Kidney (tissue), 14 donors: ENCODE measurements around the gene SMKR1. TPM values are rescaled to one million over a fixed set of nuclear protein-coding genes. Genes with fewer than 3 reads are reported as not detected.
"Not testable (repeated sequence)": the region's sequence is repeated elsewhere in the genome, so short reads cannot be mapped to it uniquely, and the experiment has no call there.

Experiments
- DNase-seq, 5 donors: peaks; one replicate each; pipeline ENCODE4 v3.0.0-alpha.2; 2013 to 2020
- FAIRE-seq: peaks from 2 replicates; lab custom pipeline; 2012; peaks lifted over from hg19 to GRCh38; lab: Jason Lieb, UNC
- H3K27ac ChIP-seq, 2 donors: one replicate each; pipeline ENCODE4 v1.7.0; 2013; ENCODE audit warnings: low read depth in 2 of 2, low read length in 2 of 2, inconsistent platforms in 1 of 2
- H3K27me3 ChIP-seq: one replicate; pipeline ENCODE4 v1.7.1; 2013; ENCODE audit warnings: low read length, inconsistent platforms; ENCODE audit not compliant: control insufficient read depth, insufficient read depth
- H3K36me3 ChIP-seq, 3 donors: one replicate each; pipeline versions ENCODE4 v1.7.0 to v1.7.1; 2013; ENCODE audit warnings: low read length in 3 of 3, control low read depth in 1 of 3, inconsistent platforms in 1 of 3; ENCODE audit not compliant: insufficient read depth in 3 of 3, control insufficient read depth in 2 of 3
- H3K4me1 ChIP-seq, 3 donors: one replicate each; pipeline versions ENCODE4 v1.7.0 to v1.7.1; 2013; ENCODE audit warnings: low read length in 3 of 3, inconsistent platforms in 1 of 3, low read depth in 1 of 3; ENCODE audit not compliant: control insufficient read depth in 2 of 3, insufficient read depth in 2 of 3
- H3K4me3 ChIP-seq, 3 donors: one replicate each; pipeline versions ENCODE4 v1.7.0 to v1.8.1; 2013; ENCODE audit warnings: low read length in 3 of 3, control low read depth in 1 of 3, inconsistent platforms in 1 of 3
- H3K9ac ChIP-seq, 3 donors: one replicate each; pipeline versions ENCODE4 v1.7.0 to v1.7.1; 2013; ENCODE audit warnings: low read length in 3 of 3, control low read depth in 1 of 3, inconsistent platforms in 1 of 3
- H3K9me3 ChIP-seq, 3 donors: one replicate each; pipeline versions ENCODE4 v1.7.0 to v1.7.1; 2013; ENCODE audit warnings: low read length in 3 of 3, control low read depth in 1 of 3, inconsistent platforms in 1 of 3; ENCODE audit not compliant: control insufficient read depth in 2 of 3, insufficient read depth in 1 of 3
- intact Hi-C: fragments of 100-400 bp; cut with DNase I; formaldehyde crosslinking; loops from one replicate; pipeline ENCODE4 v1.11.1; 2022
- polyA plus RNA-seq: library from polyadenylated mRNA; stranded (reverse); fragments of 350-450 nt; fragmentation: Illumina TruSeq; extraction: RNeasy Lipid Tissue Mini Kit (QIAGEN cat#74804); gene quantifications from one replicate; pipeline ENCODE4 v1.2.3, GENCODE V29; 2014; ENCODE audit warnings: low read depth, low replicate concordance; ENCODE audit not compliant: insufficient read depth
- total RNA-seq: library from RNA; stranded (reverse); fragmentation: NEBNext Ultra II Directional; extraction: Animal tissue kit (Norgen Biotek cat#: 25700); gene quantifications from one replicate; pipeline ENCODE4 v1.2.1, GENCODE V29; 2021
- TF ChIP-seq, protein P1 (sequence below): IDR thresholded peaks from 3 replicates; pipeline ENCODE4 v1.5.1; 2012; ENCODE audit warnings: mild to moderate bottlenecking, moderate library complexity, borderline replicate concordance; ENCODE audit not compliant: insufficient read depth; ENCODE audit errors: extremely low read depth
- donor health status: control.
- donor health status: control.
- donor health status: control.
- donor health status: control.
- donor health status: control.
- donor health status: DM: yes; HTN: yes; CAD: no.
- donor health status: Normal renal cell carcinoma (clear cell type).

SMKR1 gene
- total and polyA plus RNA-seq, 2 donors from 2014 or later, result 0.63 to 3.9 TPM

- intact Hi-C loops, result loop anchor here (10.0 kb wide), 1 partner anchor 115 kb away; no protein-coding TSS in a partner anchor
- H3K4me1 ChIP-seq, result no peaks in the 10 kb centered on the region
- H3K27ac ChIP-seq, result no peak overlapping the region
- H3K9me3 ChIP-seq, result no peaks in the 10 kb centered on the region
- TF ChIP-seq, protein P1, sequence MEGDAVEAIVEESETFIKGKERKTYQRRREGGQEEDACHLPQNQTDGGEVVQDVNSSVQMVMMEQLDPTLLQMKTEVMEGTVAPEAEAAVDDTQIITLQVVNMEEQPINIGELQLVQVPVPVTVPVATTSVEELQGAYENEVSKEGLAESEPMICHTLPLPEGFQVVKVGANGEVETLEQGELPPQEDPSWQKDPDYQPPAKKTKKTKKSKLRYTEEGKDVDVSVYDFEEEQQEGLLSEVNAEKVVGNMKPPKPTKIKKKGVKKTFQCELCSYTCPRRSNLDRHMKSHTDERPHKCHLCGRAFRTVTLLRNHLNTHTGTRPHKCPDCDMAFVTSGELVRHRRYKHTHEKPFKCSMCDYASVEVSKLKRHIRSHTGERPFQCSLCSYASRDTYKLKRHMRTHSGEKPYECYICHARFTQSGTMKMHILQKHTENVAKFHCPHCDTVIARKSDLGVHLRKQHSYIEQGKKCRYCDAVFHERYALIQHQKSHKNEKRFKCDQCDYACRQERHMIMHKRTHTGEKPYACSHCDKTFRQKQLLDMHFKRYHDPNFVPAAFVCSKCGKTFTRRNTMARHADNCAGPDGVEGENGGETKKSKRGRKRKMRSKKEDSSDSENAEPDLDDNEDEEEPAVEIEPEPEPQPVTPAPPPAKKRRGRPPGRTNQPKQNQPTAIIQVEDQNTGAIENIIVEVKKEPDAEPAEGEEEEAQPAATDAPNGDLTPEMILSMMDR, result no peak
- no peak overlapping the region for H3K4me3 ChIP-seq
- no peaks in the 10 kb centered on the region for H3K36me3 ChIP-seq
- no peaks in the 10 kb centered on the region for H3K27me3 ChIP-seq
- FAIRE-seq (no peak), DNase-seq (no peak)
- no peak overlapping the region for H3K9ac ChIP-seq
These were observed 22.5 kb upstream of the SMKR1 start for GRCh38 chr7:129479831-129480230.

DNA sequence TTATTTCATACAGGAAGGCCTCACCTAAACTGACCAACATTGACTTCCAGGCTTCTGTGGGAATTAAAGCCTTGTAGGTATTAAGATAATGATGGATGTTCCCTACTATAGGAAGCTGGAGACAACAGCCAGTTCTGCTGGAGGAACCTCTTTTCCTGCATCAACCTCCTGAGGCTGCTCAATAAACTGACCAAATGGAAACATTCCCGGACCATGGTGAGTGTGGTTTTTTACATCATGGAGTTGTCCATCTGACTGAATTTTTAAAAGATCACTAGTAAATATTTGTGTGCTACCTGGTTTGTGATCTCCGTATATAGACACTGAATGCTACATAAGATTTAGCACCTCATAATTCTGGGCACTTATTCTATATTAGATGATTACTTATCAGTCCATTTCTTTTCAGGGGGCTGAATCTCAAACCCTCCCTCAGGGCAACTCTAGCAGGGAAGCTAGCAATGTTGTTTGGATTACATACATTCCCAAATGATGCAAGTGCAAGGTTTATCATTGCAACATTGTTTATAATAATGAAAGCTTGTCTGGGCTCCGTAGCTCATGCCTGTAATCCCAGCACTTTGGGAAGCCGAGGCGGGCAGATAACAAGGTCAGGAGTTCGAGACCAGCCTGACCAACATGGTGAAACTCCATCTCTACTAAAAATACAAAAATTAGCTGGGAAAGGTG lies 21.5 kb upstream of the SMKR1 start:
- no peak overlapping the region for H3K4me3 ChIP-seq
- H3K36me3 ChIP-seq, result no peaks in the 10 kb centered on the region
- H3K27ac ChIP-seq, result no peak overlapping the region
- no peaks in the 10 kb centered on the region for H3K9me3 ChIP-seq
- no peaks in the 10 kb centered on the region for H3K4me1 ChIP-seq
- no peak overlapping the region for H3K9ac ChIP-seq
- TF ChIP-seq, protein P1, result no peak
- intact Hi-C loops, result no loop called here
- DNase-seq (no peak), FAIRE-seq (no peak)
- H3K27me3 ChIP-seq, result no peaks in the 10 kb centered on the region

DNA sequence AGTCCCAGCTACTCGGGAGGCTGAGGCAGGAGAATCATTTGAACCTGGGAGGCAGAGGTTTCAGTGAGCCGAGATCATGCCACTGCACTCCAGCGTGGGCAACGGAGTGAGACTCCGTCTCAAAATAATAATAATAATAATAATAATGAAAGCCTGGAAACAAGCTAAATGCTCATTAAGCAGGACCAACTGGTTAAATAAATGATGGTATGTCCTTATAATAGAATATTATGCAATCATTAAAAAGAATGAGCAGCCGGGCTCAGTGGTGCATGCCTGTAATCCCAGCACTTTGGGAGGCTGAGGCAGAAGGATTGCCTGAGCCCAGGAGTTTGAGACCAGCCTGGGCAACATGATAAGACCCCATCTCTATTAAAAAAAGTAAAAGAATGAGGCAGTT lies 21.0 kb upstream of the SMKR1 start:
- DNase-seq, H3K36me3 ChIP-seq, H3K27ac ChIP-seq, H3K4me3 ChIP-seq, H3K9me3 ChIP-seq, H3K4me1 ChIP-seq, FAIRE-seq, intact Hi-C loops, H3K9ac ChIP-seq, H3K27me3 ChIP-seq: not testable (repeated sequence)

- TF ChIP-seq, protein P1, result no peak
- DNase-seq, result no peak
- no peaks in the 10 kb centered on the region for H3K27me3 ChIP-seq
- H3K4me1 ChIP-seq, result no peaks in the 10 kb centered on the region
- intact Hi-C loops, result no loop called here
- FAIRE-seq, result no peak
- no peak overlapping the region for H3K9ac ChIP-seq
- no peaks in the 10 kb centered on the region for H3K9me3 ChIP-seq
- no peak overlapping the region for H3K27ac ChIP-seq
- no peak overlapping the region for H3K4me3 ChIP-seq
- no peaks in the 10 kb centered on the region for H3K36me3 ChIP-seq
These were observed 19.6 kb upstream of the SMKR1 start for GRCh38 chr7:129482781-129483180.
